PC-3 (cell line): ENCODE data around the gene GPX4. TPM values are rescaled to one million over a fixed set of nuclear protein-coding genes. Genes with fewer than 3 reads are reported as not detected.

Experiments
- ATAC-seq: fragments of 200-7000 bp; cut with Tn5 transposase; 2 replicates; pipeline ENCODE4 v1.9.1; 2020; ENCODE audit warnings: mild to moderate bottlenecking, moderate library complexity
- BruUV-seq: library from RNA; stranded (reverse); fragments of 400-500 nt; replicated peaks from 2 replicates; lab custom pipeline; 2021; lab: Mats Ljungman, UMichigan
- CTCF ChIA-PET: fragments of 300-600 bp; sonication (Branson Sonifier 250); formaldehyde crosslinking; loops from one replicate; lab custom pipeline; 2022; ENCODE audit warnings: antibody characterized with exemption; lab: Charles Lee
- POLR2A ChIA-PET: fragments of 300-600 bp; sonication (Branson Sonifier 250); formaldehyde crosslinking; loops from one replicate; lab custom pipeline; 2022; ENCODE audit warnings: antibody characterized with exemption; ENCODE audit not compliant: unreplicated experiment; lab: Charles Lee
- DNase-seq: peaks from one replicate; pipeline ENCODE4 v3.0.0-alpha.2; 2015
- H2AFZ ChIP-seq: fragments of 300-600 bp; sonication (generic); 2 replicates; pipeline ENCODE4 v1.6.0; 2016; ENCODE audit warnings: antibody characterized with exemption, low read length
- H3F3A ChIP-seq: fragments of 300-600 bp; sonication (generic); one replicate; pipeline ENCODE4 v1.6.0; 2017; ENCODE audit warnings: antibody characterized with exemption, low read length, control low read depth, mild to moderate bottlenecking; ENCODE audit not compliant: unreplicated experiment
- H3K27ac ChIP-seq: fragments of 300-600 bp; sonication (generic); 2 replicates; pipeline ENCODE4 v1.5.1; 2016; ENCODE audit warnings: mild to moderate bottlenecking, low read length
- H3K27me3 ChIP-seq: fragments of 300-600 bp; sonication (generic); 2 replicates; pipeline ENCODE4 v1.6.1; 2016; ENCODE audit warnings: low read length, mixed read lengths
- H3K36me3 ChIP-seq: fragments of 300-600 bp; sonication (generic); 2 replicates; pipeline ENCODE4 v1.6.1; 2016; ENCODE audit warnings: low read depth, mixed run types, low read length, mixed read lengths
- H3K4me1 ChIP-seq: fragments of 300-600 bp; sonication (generic); 2 replicates; pipeline ENCODE4 v1.5.1; 2016; ENCODE audit warnings: low read length; ENCODE audit not compliant: insufficient read depth
- H3K4me2 ChIP-seq: fragments of 300-600 bp; sonication (generic); 2 replicates; pipeline ENCODE4 v1.6.0; 2016; ENCODE audit warnings: low read length
- H3K4me3 ChIP-seq: fragments of 300-600 bp; sonication (generic); 2 replicates; pipeline ENCODE4 v1.5.1; 2016; ENCODE audit warnings: mild to moderate bottlenecking, low read length, mixed read lengths
- H3K79me2 ChIP-seq: fragments of 300-600 bp; sonication (generic); 2 replicates; pipeline ENCODE4 v1.6.1; 2017; ENCODE audit warnings: low read length, mixed read lengths
- H3K9ac ChIP-seq: fragments of 300-600 bp; sonication (generic); 2 replicates; pipeline ENCODE4 v1.6.0; 2016; ENCODE audit warnings: mild to moderate bottlenecking, low read length
- H3K9me2 ChIP-seq: fragments of 300-600 bp; sonication (generic); replicated peaks from 2 replicates; pipeline ENCODE4 v1.6.1; 2016; ENCODE audit warnings: mixed run types, low read length, mixed read lengths
- H3K9me3 ChIP-seq: fragments of 300-600 bp; sonication (generic); 2 replicates; pipeline ENCODE4 v1.6.1; 2016; ENCODE audit warnings: low read length, mixed read lengths
- H4K20me1 ChIP-seq: fragments of 300-600 bp; sonication (generic); 2 replicates; pipeline ENCODE4 v1.6.1; 2016; ENCODE audit warnings: low read length, mixed read lengths
- EZH2 ChIP-seq: fragments of 300-600 bp; sonication (generic); IDR thresholded peaks from one replicate; pipeline ENCODE4 v1.6.1; 2017; ENCODE audit warnings: antibody characterized with exemption, mild to moderate bottlenecking, low read length; ENCODE audit not compliant: unreplicated experiment
- EZH2phosphoT487 ChIP-seq: fragments of 300-600 bp; sonication (generic); IDR thresholded peaks from 2 replicates; pipeline ENCODE4 v1.6.1; 2018; ENCODE audit warnings: mild to moderate bottlenecking, antibody characterized with exemption, low read length, borderline replicate concordance
- intact Hi-C: fragments of 100-400 bp; cut with micrococcal nuclease; formaldehyde crosslinking; loops from 2 replicates; pipeline ENCODE4 v1.9.0; 2023
- total RNA-seq: library from RNA; depleted of rRNA; stranded (reverse); fragments of >200 nt; gene quantifications from 2 replicates; pipeline ENCODE4 v1.2.3, GENCODE V29; 2014
- TF ChIP-seq, protein P1 (sequence below): fragments of 300-600 bp; sonication (generic); conservative IDR thresholded peaks from 2 replicates; pipeline ENCODE4 v1.5.1; 2017; ENCODE audit warnings: antibody characterized with exemption, low read depth, mild to moderate bottlenecking, low read length

Gene GPX4
- total RNA-seq, 1 experiment from 2014 or later: 644 TPM

- no peaks in the 10 kb centered on the region for H3K9me2 ChIP-seq
- BruUV-seq: no TSS peak
- no peak overlapping the region for H3K9ac ChIP-seq
- H3K4me2 ChIP-seq: no peak overlapping the region
- no peaks in the 10 kb centered on the region for H3K27me3 ChIP-seq
- peaks cover 25% of the 10 kb centered on the region for H4K20me1 ChIP-seq
- TF ChIP-seq EZH2phosphoT487: no peak
- TF ChIP-seq, protein P1, sequence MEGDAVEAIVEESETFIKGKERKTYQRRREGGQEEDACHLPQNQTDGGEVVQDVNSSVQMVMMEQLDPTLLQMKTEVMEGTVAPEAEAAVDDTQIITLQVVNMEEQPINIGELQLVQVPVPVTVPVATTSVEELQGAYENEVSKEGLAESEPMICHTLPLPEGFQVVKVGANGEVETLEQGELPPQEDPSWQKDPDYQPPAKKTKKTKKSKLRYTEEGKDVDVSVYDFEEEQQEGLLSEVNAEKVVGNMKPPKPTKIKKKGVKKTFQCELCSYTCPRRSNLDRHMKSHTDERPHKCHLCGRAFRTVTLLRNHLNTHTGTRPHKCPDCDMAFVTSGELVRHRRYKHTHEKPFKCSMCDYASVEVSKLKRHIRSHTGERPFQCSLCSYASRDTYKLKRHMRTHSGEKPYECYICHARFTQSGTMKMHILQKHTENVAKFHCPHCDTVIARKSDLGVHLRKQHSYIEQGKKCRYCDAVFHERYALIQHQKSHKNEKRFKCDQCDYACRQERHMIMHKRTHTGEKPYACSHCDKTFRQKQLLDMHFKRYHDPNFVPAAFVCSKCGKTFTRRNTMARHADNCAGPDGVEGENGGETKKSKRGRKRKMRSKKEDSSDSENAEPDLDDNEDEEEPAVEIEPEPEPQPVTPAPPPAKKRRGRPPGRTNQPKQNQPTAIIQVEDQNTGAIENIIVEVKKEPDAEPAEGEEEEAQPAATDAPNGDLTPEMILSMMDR: no peak
- TF ChIP-seq EZH2: no peak
- H3K79me2 ChIP-seq: peaks cover 57% of the 10 kb centered on the region
- H2AFZ ChIP-seq: no peak overlapping the region
- CTCF ChIA-PET: no interaction called here
- POLR2A ChIA-PET: interaction anchor here (0.6 kb wide), 1 partner anchor 25 kb away, joined by 4 read pairs; no protein-coding TSS in a partner anchor
- H3K4me3 ChIP-seq: no peak overlapping the region
- no peaks in the 10 kb centered on the region for H3K9me3 ChIP-seq
- no peak overlapping the region for H3K27ac ChIP-seq
- no peak for DNase-seq
- H3K36me3 ChIP-seq: peaks cover 7% of the 10 kb centered on the region
- H3K4me1 ChIP-seq: no peaks in the 10 kb centered on the region; the same call in 1 of the 2 replicates
- no peak for ATAC-seq
- H3F3A ChIP-seq: no peaks in the 10 kb centered on the region
- intact Hi-C loops: no loop called here
These were observed 25.7 kb downstream of the GPX4 start for GRCh38 chr19:1129535-1129934.

GRCh38 chr19:1130771-1131717 is 27.2 kb downstream of the GPX4 start:
- H3K36me3 ChIP-seq: peaks cover 5% of the 10 kb centered on the region
- H2AFZ ChIP-seq: no peak overlapping the region
- H4K20me1 ChIP-seq: peaks cover 25% of the 10 kb centered on the region
- no peak for DNase-seq
- no peaks in the 10 kb centered on the region for H3F3A ChIP-seq
- no peaks in the 10 kb centered on the region for H3K27me3 ChIP-seq
- intact Hi-C loops: no loop called here
- CTCF ChIA-PET: interaction anchor here (0.5 kb wide), 1 partner anchor 64 kb away, joined by 6 read pairs; no protein-coding TSS in a partner anchor
- no peaks in the 10 kb centered on the region for H3K9me2 ChIP-seq
- H3K4me1 ChIP-seq: no peaks in the 10 kb centered on the region; the same call in 1 of the 2 replicates
- TF ChIP-seq EZH2: no peak
- TF ChIP-seq, protein P1: no peak
- no peak for TF ChIP-seq EZH2phosphoT487
- no peak for ATAC-seq
- peaks cover 70% of the 10 kb centered on the region for H3K79me2 ChIP-seq
- no peak overlapping the region for H3K9ac ChIP-seq
- POLR2A ChIA-PET: no interaction called here
- no peaks in the 10 kb centered on the region for H3K9me3 ChIP-seq
- BruUV-seq: no TSS peak
- no peak overlapping the region for H3K4me2 ChIP-seq
- H3K4me3 ChIP-seq: no peak overlapping the region
- no peak overlapping the region for H3K27ac ChIP-seq
